HG02759 (cell line): Measurements from ENCODE around the gene ENPP6.

Experiments used
- ATAC-seq: cut with Tn5 transposase; IDR thresholded peaks from one replicate; pipeline ENCODE4 v1.9.1; 2021; ENCODE audit warnings: mild to moderate bottlenecking, moderate library complexity; ENCODE audit not compliant: unreplicated experiment

The ENPP6 gene

GRCh38 chr4:184217634-184218033 lies at the start of gene ENPP6:
TSS of gene ENPP6 (minus strand) at chr4:184217873. CDS start at chr4:184217819, 54 bp downstream.
- ATAC-seq: no peak

- ATAC-seq: no peak
Measured at GRCh38 chr4:184267206-184267608, 49.5 kb upstream of the ENPP6 start.

- ATAC-seq: no peak
Measured at GRCh38 chr4:184265546-184266351, 48.1 kb upstream of the ENPP6 start.

GRCh38 chr4:184263910-184264732 lies 46.4 kb upstream of the ENPP6 start:
- ATAC-seq: peak; percentile 35

GRCh38 chr4:184263461-184263860 lies 45.8 kb upstream of the ENPP6 start:
- ATAC-seq: no peak

- ATAC-seq: no peak
Measured at GRCh38 chr4:184262901-184263300, 45.2 kb upstream of the ENPP6 start.

- no peak for ATAC-seq
Measured at GRCh38 chr4:184261246-184261645, 43.6 kb upstream of the ENPP6 start.

GRCh38 chr4:184259866-184260265 lies 42.2 kb upstream of the ENPP6 start:
- ATAC-seq: no peak

GRCh38 chr4:184259081-184259480 lies 41.4 kb upstream of the ENPP6 start:
- ATAC-seq: no peak

GRCh38 chr4:184255871-184256642 lies 38.4 kb upstream of the ENPP6 start:
- ATAC-seq: no peak

- no peak for ATAC-seq
Measured at GRCh38 chr4:184255361-184255760, 37.7 kb upstream of the ENPP6 start.

GRCh38 chr4:184253072-184253420 lies 35.4 kb upstream of the ENPP6 start:
- ATAC-seq: no peak

GRCh38 chr4:184252136-184253071 lies 34.7 kb upstream of the ENPP6 start:
- ATAC-seq: no peak

- no peak for ATAC-seq
Measured at GRCh38 chr4:184251670-184251980, 34.0 kb upstream of the ENPP6 start.

- ATAC-seq: peak; percentile 82
Measured at GRCh38 chr4:184250795-184251669, 33.4 kb upstream of the ENPP6 start.

- ATAC-seq: no peak
Measured at GRCh38 chr4:184248216-184248615, 30.5 kb upstream of the ENPP6 start.

GRCh38 chr4:184247421-184247820 lies 29.7 kb upstream of the ENPP6 start:
- ATAC-seq: no peak

GRCh38 chr4:184246426-184246825 lies 28.8 kb upstream of the ENPP6 start:
- no peak for ATAC-seq

- ATAC-seq: no peak
Measured at GRCh38 chr4:184238072-184238745, 20.5 kb upstream of the ENPP6 start.
